GM21529 (cell line): Measurements from ENCODE around the gene CNST.
"Not testable (repeated sequence)": the region's sequence is repeated elsewhere in the genome, so short reads cannot be mapped to it uniquely, and the experiment has no call there.

Experiments used
- ATAC-seq: cut with Tn5 transposase; IDR thresholded peaks from one replicate; pipeline ENCODE4 v1.9.1; 2021; ENCODE audit not compliant: unreplicated experiment

Gene CNST

DNA sequence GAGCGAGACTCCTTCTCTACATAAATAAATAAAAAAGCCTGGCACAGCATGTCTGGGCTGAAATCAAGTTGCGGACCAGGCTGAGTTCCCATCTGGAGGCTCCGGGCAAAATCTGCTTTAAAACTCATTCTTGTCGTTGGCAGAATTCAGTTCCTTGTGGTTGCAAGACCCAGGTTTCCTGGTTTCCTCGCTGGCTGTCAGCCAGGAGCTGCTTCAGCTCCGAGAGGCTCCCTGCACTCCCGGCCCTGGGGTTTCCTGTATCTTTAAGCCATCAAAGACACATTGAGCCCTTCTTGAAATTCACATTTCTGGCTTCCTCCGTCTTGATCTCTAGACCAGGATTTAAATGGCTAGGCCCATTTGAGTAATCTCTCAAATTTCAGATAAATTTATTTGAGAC is 137.3 kb downstream of the CNST start:
- no peak for ATAC-seq

GRCh38 chr1:246705368-246705767 is 139.1 kb downstream of the CNST start:
- ATAC-seq: no peak

- no peak for ATAC-seq
Observed at GRCh38 chr1:246708166-246708565, 141.9 kb downstream of the CNST start.

DNA sequence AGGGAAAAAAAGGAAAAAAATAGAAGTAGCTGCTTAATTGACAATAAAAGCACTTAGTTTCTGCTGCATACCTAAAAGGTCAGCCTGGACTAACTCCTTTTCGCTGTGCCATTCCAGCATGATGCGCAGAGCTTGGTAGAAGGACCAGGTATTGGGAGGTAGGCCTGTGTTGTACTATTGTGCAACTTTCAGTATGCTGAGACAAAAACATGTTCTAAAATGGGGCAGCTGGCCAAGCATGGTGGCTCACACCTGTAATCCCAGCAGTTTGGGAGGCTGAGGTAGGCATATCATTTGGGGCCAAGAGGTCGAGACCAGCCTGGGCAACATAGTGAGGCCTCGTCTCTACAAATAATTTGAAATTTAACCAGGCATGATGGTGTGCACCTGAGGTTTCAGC is 142.9 kb downstream of the CNST start:
- no peak for ATAC-seq

DNA sequence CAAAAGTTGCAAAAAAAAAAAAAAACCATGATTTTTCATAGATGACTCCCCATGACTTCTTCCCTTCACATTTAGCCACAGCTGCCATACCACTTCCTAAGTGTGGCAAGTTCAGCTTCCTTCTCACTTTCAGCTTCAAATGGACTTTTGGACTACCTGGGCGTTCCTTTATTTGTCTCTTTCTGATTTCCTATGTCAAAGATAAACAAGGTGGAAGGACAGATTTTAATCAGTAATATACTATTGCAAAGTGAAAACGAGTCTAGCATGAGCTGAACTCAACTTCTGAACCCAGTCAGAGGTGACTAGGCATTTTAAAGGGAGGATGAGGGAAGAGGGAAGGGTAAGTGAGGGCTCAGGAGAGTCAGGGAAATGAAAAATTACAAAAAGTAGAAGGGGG is 143.6 kb downstream of the CNST start:
- no peak for ATAC-seq

- ATAC-seq: no peak
Observed at GRCh38 chr1:246711548-246712003, 145.3 kb downstream of the CNST start.

- not testable (repeated sequence) for ATAC-seq
Observed at GRCh38 chr1:246712428-246712827, 146.2 kb downstream of the CNST start.
